Neural cell (in vitro differentiated cells): Measurements from ENCODE around the gene SH3BP4. TPM values are rescaled to one million over a fixed set of nuclear protein-coding genes. Genes with fewer than 3 reads are reported as not detected.

Source experiments
- H2AFZ ChIP-seq: fragments of 200-600, 300-800 bp; sonication (generic), shearing (Covaris generic); 2 replicates; pipeline ENCODE4 v1.6.0; 2014; ENCODE audit warnings: low read depth, mild to moderate bottlenecking, antibody characterized with exemption, low read length, moderate library complexity
- H3F3A ChIP-seq: fragments of 200-600 bp; shearing (Covaris generic); 2 replicates; pipeline ENCODE4 v1.6.1; 2016; ENCODE audit warnings: mild to moderate bottlenecking, moderate library complexity, mixed read lengths, antibody characterized with exemption, low read length; ENCODE audit not compliant: insufficient read depth, poor library complexity, severe bottlenecking
- H3K27ac ChIP-seq: fragments of 200-600, 300-800 bp; sonication (generic), shearing (Covaris generic); 2 replicates; pipeline ENCODE4 v1.5.1; 2014; ENCODE audit warnings: mild to moderate bottlenecking, low read length, moderate library complexity
- H3K27me3 ChIP-seq: fragments of 300-800, 200-600 bp; sonication (generic), shearing (Covaris generic); 2 replicates; pipeline ENCODE4 v1.6.0; 2014; ENCODE audit warnings: mild to moderate bottlenecking, low read depth, low read length, moderate library complexity; ENCODE audit not compliant: insufficient read depth
- H3K36me3 ChIP-seq: fragments of 300-800, 200-600 bp; sonication (generic), shearing (Covaris generic); 2 replicates; pipeline ENCODE4 v1.5.1; 2014; ENCODE audit warnings: mild to moderate bottlenecking, antibody characterized with exemption, low read length, moderate library complexity; ENCODE audit not compliant: insufficient read depth
- H3K4me2 ChIP-seq: fragments of 300-800, 200-600 bp; sonication (generic), shearing (Covaris generic); 2 replicates; pipeline ENCODE4 v1.6.0; 2014; ENCODE audit warnings: mild to moderate bottlenecking, low read length
- H3K4me3 ChIP-seq: fragments of 300-800, 200-600 bp; sonication (generic), shearing (Covaris generic); 2 replicates; pipeline ENCODE4 v1.5.1; 2014; ENCODE audit warnings: mild to moderate bottlenecking, low read length, moderate library complexity
- H3K79me2 ChIP-seq: fragments of 200-600 bp; shearing (Covaris generic); replicated peaks from 2 replicates; pipeline ENCODE4 v1.6.0; 2014; ENCODE audit warnings: mild to moderate bottlenecking, low read length, moderate library complexity; ENCODE audit not compliant: insufficient read depth
- H3K9ac ChIP-seq: fragments of 300-800, 200-600 bp; sonication (generic), shearing (Covaris generic); 2 replicates; pipeline ENCODE4 v1.6.1; 2016; ENCODE audit warnings: mild to moderate bottlenecking, low read length, mixed read lengths
- H3K9me2 ChIP-seq: fragments of 200-600 bp; shearing (Covaris generic); 2 replicates; pipeline ENCODE4 v1.6.1; 2016; ENCODE audit warnings: mild to moderate bottlenecking, low read length, mixed read lengths; ENCODE audit not compliant: insufficient read depth
- H3K9me3 ChIP-seq: fragments of 200-600, 300-800 bp; sonication (generic), shearing (Covaris generic); 2 replicates; pipeline ENCODE4 v1.6.1; 2016; ENCODE audit warnings: mild to moderate bottlenecking, mixed run types, low read length, moderate library complexity, mixed read lengths
- H4K20me1 ChIP-seq: fragments of 200-600 bp; shearing (Covaris generic); 2 replicates; pipeline ENCODE4 v1.6.1; 2016; ENCODE audit warnings: mild to moderate bottlenecking, mixed run types; ENCODE audit not compliant: insufficient read depth
- EP300 ChIP-seq: fragments of 450-650 bp; conservative IDR thresholded peaks from 2 replicates; pipeline ENCODE4 v1.6.1; 2014; ENCODE audit warnings: antibody characterized with exemption, mild to moderate bottlenecking, moderate library complexity; ENCODE audit not compliant: poor library complexity, severe bottlenecking
- EZH2 ChIP-seq: fragments of 200-600, 300-800 bp; shearing (Covaris generic), sonication (generic); IDR thresholded peaks from 2 replicates; pipeline ENCODE4 v1.6.1; 2014; ENCODE audit warnings: antibody characterized with exemption, low read length, borderline replicate concordance, mild to moderate bottlenecking; ENCODE audit not compliant: insufficient read depth, poor library complexity, severe bottlenecking
- MXI1 ChIP-seq: fragments of 450-650 bp; conservative IDR thresholded peaks from 2 replicates; pipeline ENCODE4 v1.6.1; 2014; ENCODE audit warnings: antibody characterized with exemption, mild to moderate bottlenecking; ENCODE audit not compliant: poor library complexity, severe bottlenecking
- POLR2AphosphoS5 ChIP-seq: IDR thresholded peaks from 2 replicates; pipeline ENCODE4 v1.6.1; 2012
- RAD21 ChIP-seq: fragments of 450-650 bp; conservative IDR thresholded peaks from 2 replicates; pipeline ENCODE4 v1.6.1; 2014; ENCODE audit warnings: antibody characterized with exemption, mild to moderate bottlenecking, moderate library complexity
- SMC3 ChIP-seq: fragments of 450-650 bp; conservative IDR thresholded peaks from 2 replicates; pipeline ENCODE4 v1.6.1; 2014; ENCODE audit warnings: antibody characterized with exemption, mild to moderate bottlenecking, moderate library complexity; ENCODE audit not compliant: poor library complexity
- TAF1 ChIP-seq: IDR thresholded peaks from 2 replicates; pipeline ENCODE4 v1.6.1; 2012; ENCODE audit warnings: low read depth
- polyA plus RNA-seq: library from polyadenylated mRNA; depleted of rRNA; stranded (reverse); fragments of >200 nt; gene quantifications from 2 replicates; pipeline ENCODE4 v1.2.3, GENCODE V29; 2014
- TF ChIP-seq, protein P1 (sequence below): fragments of 450-650 bp; IDR thresholded peaks from 2 replicates; pipeline ENCODE4 v1.5.1; 2014; ENCODE audit warnings: antibody characterized with exemption, mild to moderate bottlenecking, moderate library complexity; ENCODE audit not compliant: poor library complexity, severe bottlenecking
- TF ChIP-seq, protein P2 (sequence below): IDR thresholded peaks from 2 replicates; pipeline ENCODE4 v1.6.1; 2012; ENCODE audit warnings: borderline replicate concordance

SH3BP4 gene
- polyA plus RNA-seq, 1 donor from 2014 or later, result 3.3 TPM

DNA sequence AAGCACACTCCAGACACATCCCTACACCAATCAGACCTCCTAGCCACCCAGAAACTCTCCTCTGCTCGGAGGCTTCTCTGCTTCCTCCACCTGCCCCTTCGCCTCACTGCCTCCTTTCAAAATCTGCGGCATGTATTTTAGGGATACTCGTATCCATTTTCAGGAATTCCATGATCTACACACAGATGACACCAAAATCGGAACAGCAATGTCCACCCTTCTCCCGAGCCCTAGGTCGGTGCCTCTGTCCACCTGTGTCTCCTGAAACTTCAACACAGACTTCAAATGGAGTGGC, 1.4 kb upstream of the SH3BP4 start (continued):
- TF ChIP-seq, protein P1, sequence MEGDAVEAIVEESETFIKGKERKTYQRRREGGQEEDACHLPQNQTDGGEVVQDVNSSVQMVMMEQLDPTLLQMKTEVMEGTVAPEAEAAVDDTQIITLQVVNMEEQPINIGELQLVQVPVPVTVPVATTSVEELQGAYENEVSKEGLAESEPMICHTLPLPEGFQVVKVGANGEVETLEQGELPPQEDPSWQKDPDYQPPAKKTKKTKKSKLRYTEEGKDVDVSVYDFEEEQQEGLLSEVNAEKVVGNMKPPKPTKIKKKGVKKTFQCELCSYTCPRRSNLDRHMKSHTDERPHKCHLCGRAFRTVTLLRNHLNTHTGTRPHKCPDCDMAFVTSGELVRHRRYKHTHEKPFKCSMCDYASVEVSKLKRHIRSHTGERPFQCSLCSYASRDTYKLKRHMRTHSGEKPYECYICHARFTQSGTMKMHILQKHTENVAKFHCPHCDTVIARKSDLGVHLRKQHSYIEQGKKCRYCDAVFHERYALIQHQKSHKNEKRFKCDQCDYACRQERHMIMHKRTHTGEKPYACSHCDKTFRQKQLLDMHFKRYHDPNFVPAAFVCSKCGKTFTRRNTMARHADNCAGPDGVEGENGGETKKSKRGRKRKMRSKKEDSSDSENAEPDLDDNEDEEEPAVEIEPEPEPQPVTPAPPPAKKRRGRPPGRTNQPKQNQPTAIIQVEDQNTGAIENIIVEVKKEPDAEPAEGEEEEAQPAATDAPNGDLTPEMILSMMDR, result no peak

DNA sequence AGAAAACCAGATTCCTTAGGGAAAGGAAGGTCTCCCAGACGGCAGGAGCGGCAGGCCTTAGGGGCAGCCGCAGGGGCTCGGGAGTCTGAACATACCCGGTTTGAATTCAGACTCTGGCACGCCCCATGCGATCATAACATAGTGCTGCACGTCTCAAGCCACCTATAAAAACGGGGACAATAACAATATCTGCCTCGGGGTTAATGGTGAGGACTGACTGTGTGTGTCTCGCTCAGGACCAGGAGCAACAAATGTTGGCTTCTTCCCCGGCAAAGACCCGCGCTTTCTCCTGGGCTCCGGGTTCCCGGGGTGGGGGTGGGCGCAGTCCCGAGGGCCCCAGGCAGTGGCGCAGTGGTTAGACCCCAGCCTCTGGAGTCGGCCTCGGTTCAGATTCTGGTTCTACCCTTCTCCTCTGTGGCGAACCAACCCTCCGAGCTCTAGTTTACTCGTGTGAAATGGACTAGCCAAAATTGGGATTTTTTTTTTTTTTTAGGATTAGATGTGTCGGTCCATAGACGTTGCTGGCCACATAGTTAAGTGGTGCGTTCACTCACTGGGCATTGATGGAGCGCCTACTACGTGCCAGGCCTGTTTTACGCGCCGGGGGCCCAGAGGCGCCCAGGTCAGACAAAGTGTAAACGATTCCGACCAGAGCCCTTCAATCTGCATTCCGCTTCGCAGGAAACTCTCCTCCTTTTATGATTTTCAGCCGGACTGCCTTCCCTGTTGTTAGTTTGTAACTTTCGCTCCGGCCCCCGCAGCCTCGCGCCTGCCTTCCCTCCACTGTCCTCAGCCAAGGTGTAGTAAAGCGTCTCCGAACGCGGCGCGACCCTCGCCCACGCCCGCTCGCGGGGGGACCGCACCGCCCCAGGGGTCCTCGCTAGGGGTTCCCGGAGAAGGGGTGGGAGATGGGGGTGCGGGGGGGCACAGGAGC, 820 bp upstream of the SH3BP4 start:
- TF ChIP-seq EP300, result no peak
- no peak for TF ChIP-seq EZH2
- TF ChIP-seq POLR2AphosphoS5, result no peak
- peak; percentile 13 for TF ChIP-seq RAD21
- no peak for TF ChIP-seq MXI1
- TF ChIP-seq, protein P2, sequence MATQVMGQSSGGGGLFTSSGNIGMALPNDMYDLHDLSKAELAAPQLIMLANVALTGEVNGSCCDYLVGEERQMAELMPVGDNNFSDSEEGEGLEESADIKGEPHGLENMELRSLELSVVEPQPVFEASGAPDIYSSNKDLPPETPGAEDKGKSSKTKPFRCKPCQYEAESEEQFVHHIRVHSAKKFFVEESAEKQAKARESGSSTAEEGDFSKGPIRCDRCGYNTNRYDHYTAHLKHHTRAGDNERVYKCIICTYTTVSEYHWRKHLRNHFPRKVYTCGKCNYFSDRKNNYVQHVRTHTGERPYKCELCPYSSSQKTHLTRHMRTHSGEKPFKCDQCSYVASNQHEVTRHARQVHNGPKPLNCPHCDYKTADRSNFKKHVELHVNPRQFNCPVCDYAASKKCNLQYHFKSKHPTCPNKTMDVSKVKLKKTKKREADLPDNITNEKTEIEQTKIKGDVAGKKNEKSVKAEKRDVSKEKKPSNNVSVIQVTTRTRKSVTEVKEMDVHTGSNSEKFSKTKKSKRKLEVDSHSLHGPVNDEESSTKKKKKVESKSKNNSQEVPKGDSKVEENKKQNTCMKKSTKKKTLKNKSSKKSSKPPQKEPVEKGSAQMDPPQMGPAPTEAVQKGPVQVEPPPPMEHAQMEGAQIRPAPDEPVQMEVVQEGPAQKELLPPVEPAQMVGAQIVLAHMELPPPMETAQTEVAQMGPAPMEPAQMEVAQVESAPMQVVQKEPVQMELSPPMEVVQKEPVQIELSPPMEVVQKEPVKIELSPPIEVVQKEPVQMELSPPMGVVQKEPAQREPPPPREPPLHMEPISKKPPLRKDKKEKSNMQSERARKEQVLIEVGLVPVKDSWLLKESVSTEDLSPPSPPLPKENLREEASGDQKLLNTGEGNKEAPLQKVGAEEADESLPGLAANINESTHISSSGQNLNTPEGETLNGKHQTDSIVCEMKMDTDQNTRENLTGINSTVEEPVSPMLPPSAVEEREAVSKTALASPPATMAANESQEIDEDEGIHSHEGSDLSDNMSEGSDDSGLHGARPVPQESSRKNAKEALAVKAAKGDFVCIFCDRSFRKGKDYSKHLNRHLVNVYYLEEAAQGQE, result no peak
- TF ChIP-seq SMC3, result no peak
- no peak for TF ChIP-seq TAF1
- TF ChIP-seq, protein P1, result no peak
- Histone ChIP-seq H3K27me3 (no peaks in the 10 kb centered on the region), H2AFZ (peak overlapping the region; percentile 33), H3K79me2 (peaks cover 38% of the 10 kb centered on the region), H3K27ac (no peak overlapping the region), H3K4me3 (peak overlapping the region; percentile 72), H3K9me3 (no peaks in the 10 kb centered on the region), H3F3A (no peaks in the 10 kb centered on the region), H3K36me3 (no peaks in the 10 kb centered on the region), H3K4me2 (no peak overlapping the region), H3K9me2 (no peaks in the 10 kb centered on the region), H3K9ac (peak overlapping the region; percentile 56), H4K20me1 (no peaks in the 10 kb centered on the region)
